A549 (cell line): Measurements from ENCODE around the gene POLR2E. TPM values are rescaled to one million over a fixed set of nuclear protein-coding genes. Genes with fewer than 3 reads are reported as not detected.

Experiments
- ATAC-seq, 2 experiments: fragments of 200-7000 bp in 1 of 2; fragments of >200 bp in 1 of 2; cut with Nextera tagmentation in 1 of 2; cut with Tn5 transposase in 1 of 2; 3 replicates each; pipeline versions ENCODE4 v1.8.0 to v1.9.1; 2018 to 2020; ENCODE audit warnings: mild to moderate bottlenecking in 1 of 2, moderate library complexity in 1 of 2
- CTCF ChIA-PET: fragments of 300-600 bp; sonication (Branson Sonifier 250); formaldehyde crosslinking; extraction: SDS; loops from one replicate; lab custom pipeline; 2021; ENCODE audit warnings: antibody characterized with exemption, inconsistent platforms; lab: Yijun Ruan, JAX
- POLR2A ChIA-PET: fragments of 350-600 bp; formaldehyde crosslinking; extraction: SDS; loops from one replicate; lab custom pipeline; 2021; ENCODE audit warnings: antibody characterized with exemption, inconsistent platforms; lab: Yijun Ruan, JAX
- DNase-seq, 2 experiments: peaks; one replicate each; pipeline versions ENCODE4 v3.0.0 to v3.0.0-alpha.2; 2011 to 2016; ENCODE audit warnings: low read depth in 1 of 2, low spot score in 1 of 2
- FAIRE-seq: peaks from 2 replicates; lab custom pipeline; 2011; peaks lifted over from hg19 to GRCh38; lab: Jason Lieb, UNC
- H3K27ac ChIP-seq, 2 experiments: fragments of >200 bp; sonication (Bioruptor Twin); formaldehyde crosslinking; 3 replicates each; pipeline ENCODE4 v1.5.1; 2016 to 2017
- H3K4me1 ChIP-seq: fragments of >200 bp; sonication (Bioruptor Twin); formaldehyde crosslinking; 3 replicates; pipeline ENCODE4 v1.6.1; 2016
- H3K4me2 ChIP-seq: fragments of >200 bp; sonication (Bioruptor Twin); formaldehyde crosslinking; 3 replicates; pipeline ENCODE4 v1.6.1; 2016
- H3K4me3 ChIP-seq: fragments of >200 bp; sonication (Bioruptor Twin); formaldehyde crosslinking; 3 replicates; pipeline ENCODE4 v1.5.1; 2016
- H3K9me3 ChIP-seq: fragments of >200 bp; sonication (Bioruptor Twin); formaldehyde crosslinking; 3 replicates; pipeline ENCODE4 v1.6.1; 2016
- CEBPB ChIP-seq, 2 experiments: fragments of >200 bp in 1 of 2; sonication (Bioruptor Twin) in 1 of 2; formaldehyde crosslinking in 1 of 2; IDR thresholded peaks; 2 replicates each; pipeline ENCODE4 v1.6.1; 2012 to 2016
- EHMT2 ChIP-seq: fragments of 200-600 bp; sonication (generic); IDR thresholded peaks from 2 replicates; pipeline ENCODE4 v1.6.1; 2016; ENCODE audit warnings: antibody characterized with exemption, low read depth, mild to moderate bottlenecking, moderate library complexity
- HDAC2 ChIP-seq: fragments of 200-600 bp; sonication (generic); IDR thresholded peaks from 2 replicates; pipeline ENCODE4 v1.6.1; 2016
- HEYL ChIP-seq: fragments of 250-450 bp; sonication (Bioruptor Pico); IDR thresholded peaks from 2 replicates; pipeline ENCODE4 v1.8.0; 2021; ENCODE audit warnings: mild to moderate bottlenecking, moderate library complexity
- KDM1A ChIP-seq: fragments of 200-600 bp; sonication (generic); IDR thresholded peaks from 2 replicates; pipeline ENCODE4 v1.6.1; 2016; ENCODE audit warnings: low read depth, mild to moderate bottlenecking
- PBX3 ChIP-seq: IDR thresholded peaks from 2 replicates; pipeline ENCODE4 v1.6.1; 2012
- RNF2 ChIP-seq: fragments of 200-600 bp; sonication (generic); IDR thresholded peaks from 2 replicates; pipeline ENCODE4 v1.6.1; 2016; ENCODE audit warnings: low read depth, mild to moderate bottlenecking, antibody characterized with exemption, moderate library complexity, borderline replicate concordance
- ZFP36 ChIP-seq: fragments of 450-650 bp; IDR thresholded peaks from 2 replicates; pipeline ENCODE4 v1.6.1; 2014; ENCODE audit warnings: borderline replicate concordance; ENCODE audit not compliant: partially characterized antibody
- ZNF302 ChIP-seq: fragments of 250-450 bp; sonication (Bioruptor Pico); IDR thresholded peaks from 2 replicates; pipeline ENCODE4 v1.9.0; 2021; ENCODE audit warnings: inconsistent platforms, mild to moderate bottlenecking, moderate library complexity
- WGBS: methylation state at CpG from one replicate; pipeline ENCODE4 v1.1.6; 2017; ENCODE audit errors: missing lambda C conversion rate; 5-methylcytosine and 5-hydroxymethylcytosine counted together
- polyA plus RNA-seq, 4 experiments: library from polyadenylated mRNA; depleted of rRNA in 3 of 4; stranded (reverse); fragments of >200 nt; fragmentation: RNase III in 1 of 4; extraction: RNeasy Plus Mini Kit Qiagen cat#74134 plus additional on column Dnase treatment in 1 of 4; gene quantifications; 2 replicates in 3 of 4; 3 replicates in 1 of 4; pipeline ENCODE4 v1.2.3, GENCODE V29; 2011 to 2017
- TF ChIP-seq, protein P1 (sequence below): fragments of >200 bp; sonication (Bioruptor Twin); formaldehyde crosslinking; IDR thresholded peaks from 3 replicates; pipeline ENCODE4 v1.6.1; 2016
- TF ChIP-seq, protein P2 (sequence below): fragments of >200 bp; sonication (Bioruptor Twin); formaldehyde crosslinking; IDR thresholded peaks from 3 replicates; pipeline ENCODE4 v1.5.1; 2016
- TF ChIP-seq, protein P3 (sequence below): fragments of 250-450 bp; sonication (Bioruptor Pico); IDR thresholded peaks from 2 replicates; pipeline ENCODE4 v1.5.0; 2021; ENCODE audit warnings: mild to moderate bottlenecking, moderate library complexity, borderline replicate concordance

The POLR2E gene
- polyA plus RNA-seq, 2 of the 4 experiments (the other 2 are of a cell fraction) = 99.6 to 172 TPM

DNA sequence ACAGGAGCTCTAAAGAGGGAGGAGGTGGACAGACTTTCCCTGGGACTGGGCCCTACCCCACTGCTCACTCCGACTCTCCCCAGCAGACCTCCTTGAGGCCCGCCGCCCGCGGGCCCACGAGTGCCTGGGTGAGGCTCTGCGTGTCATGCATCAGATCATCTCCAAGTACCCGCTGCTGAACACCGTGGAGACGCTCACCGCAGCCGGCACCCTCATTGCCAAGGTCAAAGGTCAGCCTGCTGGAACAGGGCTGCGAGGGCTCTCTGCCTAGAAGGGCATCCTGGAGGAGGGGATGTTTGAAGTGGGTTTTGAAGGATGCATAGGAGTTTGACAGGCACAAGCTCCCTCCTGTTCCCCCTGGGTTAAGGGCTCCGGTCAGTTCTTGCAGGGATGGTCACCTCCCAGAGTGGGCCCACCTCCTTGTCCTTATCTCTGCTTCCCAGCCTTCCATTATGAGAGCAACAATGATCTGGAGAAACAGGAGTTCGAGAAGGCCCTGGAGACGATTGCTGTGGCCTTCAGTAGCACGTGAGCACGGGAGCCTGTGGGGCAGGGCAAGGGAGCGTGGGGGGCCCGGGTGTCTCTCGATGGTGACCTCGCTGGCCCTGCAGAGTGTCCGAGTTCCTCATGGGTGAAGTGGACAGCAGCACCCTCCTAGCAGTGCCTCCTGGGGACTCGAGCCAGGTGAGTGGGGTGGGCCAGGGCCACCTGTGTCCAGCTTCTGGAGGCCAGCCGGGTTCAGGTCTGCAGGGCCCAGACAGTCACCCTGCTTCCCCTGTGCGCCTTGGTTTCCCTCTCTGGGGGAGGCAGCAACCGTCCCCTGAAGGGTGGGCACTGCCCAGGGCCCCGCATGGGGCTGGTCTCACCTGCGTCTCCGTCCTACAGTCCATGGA, 21.9 kb downstream of the POLR2E start:
- H3K4me2 ChIP-seq = no peak overlapping the region; the same call in 2 of the 3 replicates
- peak overlapping the region in 1 of 2 experiments; percentile 99; a peak in 1 of 6 replicates for H3K27ac ChIP-seq
- no peaks in the 10 kb centered on the region for H3K9me3 ChIP-seq
- TF ChIP-seq EHMT2 (no peak), ZFP36 (peak; percentile 62), ZNF302 (no peak), CEBPB (IDR thresholded peaks at IDR 0.05) (no peak)
- TF ChIP-seq, protein P1, sequence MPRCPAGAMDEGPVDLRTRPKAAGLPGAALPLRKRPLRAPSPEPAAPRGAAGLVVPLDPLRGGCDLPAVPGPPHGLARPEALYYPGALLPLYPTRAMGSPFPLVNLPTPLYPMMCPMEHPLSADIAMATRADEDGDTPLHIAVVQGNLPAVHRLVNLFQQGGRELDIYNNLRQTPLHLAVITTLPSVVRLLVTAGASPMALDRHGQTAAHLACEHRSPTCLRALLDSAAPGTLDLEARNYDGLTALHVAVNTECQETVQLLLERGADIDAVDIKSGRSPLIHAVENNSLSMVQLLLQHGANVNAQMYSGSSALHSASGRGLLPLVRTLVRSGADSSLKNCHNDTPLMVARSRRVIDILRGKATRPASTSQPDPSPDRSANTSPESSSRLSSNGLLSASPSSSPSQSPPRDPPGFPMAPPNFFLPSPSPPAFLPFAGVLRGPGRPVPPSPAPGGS = no peak
- WGBS = 86% methylated on average over 21 of the region's 30 CpGs
- ChIA-PET POLR2A (interaction anchor here (0.5 kb wide), 1 partner anchor 24 kb away, joined by 3 read pairs; no protein-coding TSS in a partner anchor), CTCF (interaction anchor here (1.6 kb wide), 1 partner anchor 8 kb away, joined by 4 read pairs; no protein-coding TSS in a partner anchor)
- peak in 1 of 2 experiments; percentile 2; a peak in 1 of 6 replicates for ATAC-seq
- H3K4me3 ChIP-seq = no peak overlapping the region
- DNase-seq = no peak
- H3K4me1 ChIP-seq = peaks cover 13% of the 10 kb centered on the region
- no peak for FAIRE-seq

DNA sequence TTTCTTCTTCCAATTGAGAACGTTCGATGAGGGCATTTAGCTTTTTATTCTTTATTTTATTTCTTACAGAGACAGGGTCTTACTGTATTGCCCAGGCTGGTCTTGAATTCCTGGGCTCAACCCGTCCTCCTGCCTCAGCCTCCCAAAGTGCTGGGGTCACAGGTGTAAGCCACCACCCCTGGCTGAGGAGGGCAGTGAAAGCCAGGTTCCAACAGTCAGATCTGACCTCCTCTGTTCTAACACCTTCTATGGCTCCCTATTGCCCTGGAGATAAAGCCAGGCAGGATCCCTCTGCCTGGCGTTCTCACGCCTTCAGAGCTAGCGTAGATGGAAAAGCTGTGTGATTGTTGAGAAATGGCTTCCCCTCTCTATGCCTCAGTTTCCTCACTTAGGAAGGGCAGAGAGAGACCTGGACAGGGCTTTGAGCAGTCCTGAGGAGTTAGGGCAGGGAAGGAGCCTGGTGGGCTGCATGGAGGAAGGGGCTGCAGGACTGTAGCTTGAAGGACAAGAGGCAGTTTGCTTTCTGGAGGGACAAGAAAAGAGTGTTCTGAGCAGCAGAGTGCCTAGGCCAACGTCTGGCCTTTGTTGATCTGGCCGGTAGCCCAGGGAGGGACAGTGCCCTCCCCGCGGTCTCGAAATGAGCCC, 22.7 kb downstream of the POLR2E start:
- peak; percentile 86 for TF ChIP-seq ZFP36
- no peak for TF ChIP-seq RNF2
- TF ChIP-seq, protein P2, sequence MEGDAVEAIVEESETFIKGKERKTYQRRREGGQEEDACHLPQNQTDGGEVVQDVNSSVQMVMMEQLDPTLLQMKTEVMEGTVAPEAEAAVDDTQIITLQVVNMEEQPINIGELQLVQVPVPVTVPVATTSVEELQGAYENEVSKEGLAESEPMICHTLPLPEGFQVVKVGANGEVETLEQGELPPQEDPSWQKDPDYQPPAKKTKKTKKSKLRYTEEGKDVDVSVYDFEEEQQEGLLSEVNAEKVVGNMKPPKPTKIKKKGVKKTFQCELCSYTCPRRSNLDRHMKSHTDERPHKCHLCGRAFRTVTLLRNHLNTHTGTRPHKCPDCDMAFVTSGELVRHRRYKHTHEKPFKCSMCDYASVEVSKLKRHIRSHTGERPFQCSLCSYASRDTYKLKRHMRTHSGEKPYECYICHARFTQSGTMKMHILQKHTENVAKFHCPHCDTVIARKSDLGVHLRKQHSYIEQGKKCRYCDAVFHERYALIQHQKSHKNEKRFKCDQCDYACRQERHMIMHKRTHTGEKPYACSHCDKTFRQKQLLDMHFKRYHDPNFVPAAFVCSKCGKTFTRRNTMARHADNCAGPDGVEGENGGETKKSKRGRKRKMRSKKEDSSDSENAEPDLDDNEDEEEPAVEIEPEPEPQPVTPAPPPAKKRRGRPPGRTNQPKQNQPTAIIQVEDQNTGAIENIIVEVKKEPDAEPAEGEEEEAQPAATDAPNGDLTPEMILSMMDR = no peak
- TF ChIP-seq HEYL (CRISPR knock-in tag) = no peak
- TF ChIP-seq, protein P3, sequence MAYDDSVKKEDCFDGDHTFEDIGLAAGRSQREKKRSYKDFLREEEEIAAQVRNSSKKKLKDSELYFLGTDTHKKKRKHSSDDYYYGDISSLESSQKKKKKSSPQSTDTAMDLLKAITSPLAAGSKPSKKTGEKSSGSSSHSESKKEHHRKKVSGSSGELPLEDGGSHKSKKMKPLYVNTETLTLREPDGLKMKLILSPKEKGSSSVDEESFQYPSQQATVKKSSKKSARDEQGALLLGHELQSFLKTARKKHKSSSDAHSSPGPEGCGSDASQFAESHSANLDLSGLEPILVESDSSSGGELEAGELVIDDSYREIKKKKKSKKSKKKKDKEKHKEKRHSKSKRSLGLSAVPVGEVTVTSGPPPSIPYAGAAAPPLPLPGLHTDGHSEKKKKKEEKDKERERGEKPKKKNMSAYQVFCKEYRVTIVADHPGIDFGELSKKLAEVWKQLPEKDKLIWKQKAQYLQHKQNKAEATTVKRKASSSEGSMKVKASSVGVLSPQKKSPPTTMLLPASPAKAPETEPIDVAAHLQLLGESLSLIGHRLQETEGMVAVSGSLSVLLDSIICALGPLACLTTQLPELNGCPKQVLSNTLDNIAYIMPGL (CRISPR knock-in tag) = no peak
- TF ChIP-seq PBX3 = no peak
- peak; percentile 95 for TF ChIP-seq KDM1A
- peak; percentile 57; the same call in 1 of the 2 replicates for TF ChIP-seq HDAC2
- Histone ChIP-seq H3K9me3 (no peaks in the 10 kb centered on the region), H3K27ac (no peak overlapping the region), H3K4me1 (peaks cover 15% of the 10 kb centered on the region), H3K4me2 (no peak overlapping the region), H3K4me3 (no peak overlapping the region)
- ChIA-PET CTCF (interaction anchor here (0.8 to 2.7 kb wide), 4 partner anchors 8 to 167 kb away, joined by 3 to 13 read pairs (median 4); no protein-coding TSS in a partner anchor), POLR2A (interaction anchor here (0.5 kb wide), 1 partner anchor 24 kb away, joined by 3 read pairs; no protein-coding TSS in a partner anchor)
- ATAC-seq = no peak
- no peak for FAIRE-seq
- 85% methylated on average over 11 of the region's 11 CpGs for whole genome bisulfite sequencing
- no peak for DNase-seq
